GM19324 (cell line): Measurements from ENCODE around the gene KIAA2012.

Experiments
- ATAC-seq: cut with Tn5 transposase; IDR thresholded peaks from one replicate; pipeline ENCODE4 v1.9.1; 2021; ENCODE audit warnings: mild to moderate bottlenecking, moderate library complexity; ENCODE audit not compliant: unreplicated experiment, low FRiP score

The KIAA2012 gene

GRCh38 chr2:202249521-202250253 is 176.6 kb downstream of the KIAA2012 start:
- ATAC-seq, result no peak

GRCh38 chr2:202251494-202251893 is 178.4 kb downstream of the KIAA2012 start:
- no peak for ATAC-seq
